Neural progenitor cell (in vitro differentiated cells): ENCODE data around the gene PRKCA. TPM values are rescaled to one million over a fixed set of nuclear protein-coding genes. Genes with fewer than 3 reads are reported as not detected.
A peak's percentile ranks its signal among the peaks of the same experiment; 100 is the strongest.

ENCODE experiments used
- DNase-seq: peaks from one replicate; pipeline ENCODE4 v3.0.0-alpha.2; 2016; ENCODE audit warnings: low spot score
- H2AFZ ChIP-seq: fragments of 200-600 bp; sonication (generic); replicated peaks from 2 replicates; pipeline ENCODE4 v1.6.1; 2016; ENCODE audit warnings: antibody characterized with exemption
- H3F3A ChIP-seq: fragments of 200-600 bp; sonication (generic); 2 replicates; pipeline ENCODE4 v1.6.1; 2016; ENCODE audit warnings: antibody characterized with exemption, low read depth
- H3K27ac ChIP-seq: fragments of 200-600 bp; sonication (generic); 2 replicates; pipeline ENCODE4 v1.5.1; 2016; ENCODE audit warnings: mild to moderate bottlenecking
- H3K27me3 ChIP-seq: fragments of 200-600 bp; sonication (generic); 2 replicates; pipeline ENCODE4 v1.6.1; 2016; ENCODE audit warnings: mild to moderate bottlenecking, moderate library complexity
- H3K36me3 ChIP-seq: fragments of 200-600 bp; sonication (generic); 2 replicates; pipeline ENCODE4 v1.5.1; 2016
- H3K4me1 ChIP-seq: fragments of 200-600 bp; sonication (generic); 2 replicates; pipeline ENCODE4 v1.6.1; 2016; ENCODE audit warnings: mixed run types
- H3K4me2 ChIP-seq: fragments of 200-600 bp; sonication (generic); 2 replicates; pipeline ENCODE4 v1.6.1; 2016
- H3K4me3 ChIP-seq: fragments of 200-600 bp; sonication (generic); 2 replicates; pipeline ENCODE4 v1.5.1; 2016
- H3K79me2 ChIP-seq: fragments of 200-600 bp; sonication (generic); 2 replicates; pipeline ENCODE4 v1.6.1; 2016; ENCODE audit warnings: low read depth
- H3K9ac ChIP-seq: fragments of 200-600 bp; sonication (generic); 2 replicates; pipeline ENCODE4 v1.6.1; 2016
- H3K9me3 ChIP-seq: fragments of 200-600 bp; sonication (generic); 2 replicates; pipeline ENCODE4 v1.5.1; 2016; ENCODE audit warnings: low read depth
- H4K20me1 ChIP-seq: fragments of 200-600 bp; sonication (generic); 2 replicates; pipeline ENCODE4 v1.6.1; 2016; ENCODE audit warnings: low read depth
- H3K27ac Mint-ChIP-seq: 3 replicates; pipeline ENCODE4 v1.8.0; 2021; ENCODE audit warnings: mixed read lengths
- H3K27me3 Mint-ChIP-seq: 2 replicates; pipeline ENCODE4 v1.8.0; 2022; ENCODE audit warnings: low read depth, mild to moderate bottlenecking, inconsistent platforms, moderate library complexity, mixed read lengths; ENCODE audit not compliant: insufficient read depth
- H3K36me3 Mint-ChIP-seq: 3 replicates; pipeline ENCODE4 v1.8.0; 2021; ENCODE audit warnings: mixed read lengths
- H3K4me1 Mint-ChIP-seq: 3 replicates; pipeline ENCODE4 v1.8.0; 2021; ENCODE audit warnings: mixed read lengths
- H3K4me3 Mint-ChIP-seq: 3 replicates; pipeline ENCODE4 v1.8.0; 2021; ENCODE audit warnings: mild to moderate bottlenecking, moderate library complexity, mixed read lengths
- H3K9me3 Mint-ChIP-seq: 3 replicates; pipeline ENCODE4 v1.8.0; 2020; ENCODE audit warnings: mixed read lengths
- EZH2 ChIP-seq: fragments of 200-600 bp; sonication (generic); IDR thresholded peaks from 2 replicates; pipeline ENCODE4 v1.6.1; 2017; ENCODE audit warnings: antibody characterized with exemption, mild to moderate bottlenecking, moderate library complexity
- EZH2phosphoT487 ChIP-seq: fragments of 200-600 bp; sonication (generic); IDR thresholded peaks from 2 replicates; pipeline ENCODE4 v1.6.1; 2017; ENCODE audit warnings: antibody characterized with exemption
- total RNA-seq: library from RNA; depleted of rRNA; stranded (reverse); fragments of >200 nt; gene quantifications from 2 replicates; pipeline ENCODE4 v1.2.3, GENCODE V29; 2015; ENCODE audit warnings: low replicate concordance
- TF ChIP-seq, protein P1 (sequence below): fragments of 200-600 bp; sonication (generic); IDR thresholded peaks from 2 replicates; pipeline ENCODE4 v1.5.1; 2017; ENCODE audit warnings: antibody characterized with exemption, mild to moderate bottlenecking

The PRKCA gene
- total RNA-seq, 1 donor from 2014 or later = 2.1 TPM

DNA sequence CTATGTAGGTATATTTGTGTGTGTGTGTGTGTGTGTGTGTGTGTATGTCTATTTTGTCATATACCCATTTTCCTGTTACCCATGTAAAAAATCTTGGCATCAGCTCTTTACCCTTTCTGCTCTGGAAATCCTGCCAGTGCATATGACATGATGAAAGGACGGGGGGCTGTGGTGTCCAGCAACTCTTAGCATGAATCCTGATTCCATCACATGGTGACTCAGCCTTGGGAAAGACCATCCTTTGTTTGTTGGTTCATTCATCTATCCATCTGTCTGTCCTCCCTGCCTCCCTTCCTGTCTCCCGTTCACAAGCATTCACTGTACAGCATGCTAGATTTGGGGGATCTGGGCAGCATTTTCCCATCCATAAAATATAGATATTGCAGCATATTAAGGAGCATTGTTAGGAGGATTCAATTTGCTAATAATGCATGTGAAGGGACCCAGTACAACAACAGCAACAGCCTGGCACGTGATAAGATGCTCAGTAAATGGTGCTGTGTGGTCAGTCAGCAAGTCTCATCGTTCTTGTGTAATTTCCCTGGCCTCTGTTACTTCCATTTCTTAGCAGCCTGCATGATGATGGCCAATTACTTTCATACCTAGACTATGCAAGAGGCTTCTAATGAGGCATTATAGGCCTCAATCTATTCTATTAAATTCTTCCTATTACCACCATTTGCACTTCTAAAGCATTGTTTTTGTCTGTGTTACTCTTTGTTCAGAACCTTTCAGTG lies 191.0 kb downstream of the PRKCA start:
- H3F3A ChIP-seq = no peaks in the 10 kb centered on the region
- H2AFZ ChIP-seq = no peak overlapping the region
- no peaks in the 10 kb centered on the region for H4K20me1 ChIP-seq
- H3K27ac ChIP-seq = no peak overlapping the region
- no peak overlapping the region for H3K4me3 ChIP-seq
- H3K36me3 Mint-ChIP-seq = no peaks in the 10 kb centered on the region
- no peaks in the 10 kb centered on the region for H3K79me2 ChIP-seq
- H3K9me3 Mint-ChIP-seq = no peaks in the 10 kb centered on the region
- no peaks in the 10 kb centered on the region for H3K9me3 ChIP-seq
- H3K27me3 Mint-ChIP-seq = no peaks in the 10 kb centered on the region
- TF ChIP-seq EZH2phosphoT487 (no peak), EZH2 (no peak)
- TF ChIP-seq, protein P1, sequence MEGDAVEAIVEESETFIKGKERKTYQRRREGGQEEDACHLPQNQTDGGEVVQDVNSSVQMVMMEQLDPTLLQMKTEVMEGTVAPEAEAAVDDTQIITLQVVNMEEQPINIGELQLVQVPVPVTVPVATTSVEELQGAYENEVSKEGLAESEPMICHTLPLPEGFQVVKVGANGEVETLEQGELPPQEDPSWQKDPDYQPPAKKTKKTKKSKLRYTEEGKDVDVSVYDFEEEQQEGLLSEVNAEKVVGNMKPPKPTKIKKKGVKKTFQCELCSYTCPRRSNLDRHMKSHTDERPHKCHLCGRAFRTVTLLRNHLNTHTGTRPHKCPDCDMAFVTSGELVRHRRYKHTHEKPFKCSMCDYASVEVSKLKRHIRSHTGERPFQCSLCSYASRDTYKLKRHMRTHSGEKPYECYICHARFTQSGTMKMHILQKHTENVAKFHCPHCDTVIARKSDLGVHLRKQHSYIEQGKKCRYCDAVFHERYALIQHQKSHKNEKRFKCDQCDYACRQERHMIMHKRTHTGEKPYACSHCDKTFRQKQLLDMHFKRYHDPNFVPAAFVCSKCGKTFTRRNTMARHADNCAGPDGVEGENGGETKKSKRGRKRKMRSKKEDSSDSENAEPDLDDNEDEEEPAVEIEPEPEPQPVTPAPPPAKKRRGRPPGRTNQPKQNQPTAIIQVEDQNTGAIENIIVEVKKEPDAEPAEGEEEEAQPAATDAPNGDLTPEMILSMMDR = no peak
- no peaks in the 10 kb centered on the region for H3K36me3 ChIP-seq
- H3K4me1 Mint-ChIP-seq = peaks cover 32% of the 10 kb centered on the region
- no peak for DNase-seq
- H3K27me3 ChIP-seq = no peaks in the 10 kb centered on the region
- H3K9ac ChIP-seq = no peak overlapping the region
- H3K4me3 Mint-ChIP-seq = no peak overlapping the region
- no peak overlapping the region for H3K4me2 ChIP-seq
- H3K4me1 ChIP-seq = peaks cover 6% of the 10 kb centered on the region
- H3K27ac Mint-ChIP-seq = peak overlapping the region; percentile 48

DNA sequence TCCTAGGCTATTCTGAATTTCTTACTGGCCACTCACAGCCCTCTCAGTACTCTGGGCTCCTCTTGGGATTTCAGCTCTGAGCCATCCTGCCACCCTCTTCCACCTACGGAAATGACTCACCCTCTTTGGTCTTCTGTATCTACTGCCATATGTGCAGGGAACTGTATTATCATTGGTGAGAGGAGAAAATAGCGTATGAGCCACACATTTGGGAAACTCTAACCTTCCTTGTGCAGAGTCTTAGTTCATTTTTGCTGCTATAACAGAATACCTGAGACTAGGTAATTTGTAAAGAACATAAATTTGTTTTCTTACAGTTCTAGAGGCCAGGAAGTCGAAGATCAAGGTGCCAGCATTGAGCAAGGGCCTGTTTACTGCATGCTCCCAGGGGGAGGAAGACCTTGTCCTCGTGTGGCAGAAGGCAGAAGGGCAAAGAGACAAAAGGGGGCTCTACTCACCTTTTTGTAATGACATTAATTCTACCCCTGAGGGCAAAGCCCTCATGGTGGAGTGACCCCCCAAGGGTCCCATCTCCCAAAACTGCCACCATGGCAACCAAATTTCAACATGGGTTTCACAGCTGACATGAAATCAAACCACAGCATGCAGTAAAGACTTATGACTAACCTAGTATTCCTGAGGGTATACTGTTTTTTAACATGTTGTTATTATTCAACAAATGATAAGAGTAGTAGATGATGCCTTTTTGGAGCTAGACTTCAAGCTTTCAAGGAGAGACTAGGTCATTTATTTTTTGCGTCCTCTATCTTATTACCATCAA lies 191.8 kb downstream of the PRKCA start:
- Mint-ChIP-seq H3K4me3 (no peak overlapping the region), H3K36me3 (no peaks in the 10 kb centered on the region), H3K27ac (peak overlapping the region; percentile 8), H3K9me3 (no peaks in the 10 kb centered on the region), H3K27me3 (no peaks in the 10 kb centered on the region), H3K4me1 (peaks cover 34% of the 10 kb centered on the region)
- no peak overlapping the region for H2AFZ ChIP-seq
- DNase-seq = no peak
- no peak overlapping the region for H3K27ac ChIP-seq
- no peak overlapping the region for H3K4me3 ChIP-seq
- no peaks in the 10 kb centered on the region for H4K20me1 ChIP-seq
- TF ChIP-seq, protein P1 = no peak
- no peak for TF ChIP-seq EZH2
- no peaks in the 10 kb centered on the region for H3K9me3 ChIP-seq
- peaks cover 6% of the 10 kb centered on the region for H3K4me1 ChIP-seq
- H3K36me3 ChIP-seq = no peaks in the 10 kb centered on the region
- no peak overlapping the region for H3K4me2 ChIP-seq
- no peaks in the 10 kb centered on the region for H3K27me3 ChIP-seq
- no peaks in the 10 kb centered on the region for H3K79me2 ChIP-seq
- H3K9ac ChIP-seq = no peak overlapping the region
- no peaks in the 10 kb centered on the region for H3F3A ChIP-seq

DNA sequence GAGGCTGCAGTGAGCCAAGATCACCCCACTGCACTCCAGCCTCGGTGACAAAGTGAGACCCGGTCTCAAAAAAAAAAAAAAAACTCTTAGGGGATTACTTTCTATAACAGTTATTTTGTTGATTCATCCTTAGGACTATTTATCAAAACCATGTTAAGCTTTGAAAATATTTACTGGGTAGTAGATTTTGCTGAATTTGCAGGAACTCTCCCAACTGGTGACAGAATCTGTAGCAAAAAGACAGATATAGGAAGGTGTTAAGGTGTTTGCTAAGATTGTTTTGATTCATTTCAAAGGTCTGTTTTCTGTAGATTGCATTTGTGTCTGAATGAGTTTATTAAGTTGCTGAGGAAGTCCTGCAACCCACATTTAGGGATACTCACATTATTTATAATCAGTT lies 192.6 kb downstream of the PRKCA start:
- H3K27ac ChIP-seq = no peak overlapping the region
- no peak overlapping the region for H3K9ac ChIP-seq
- H3K36me3 ChIP-seq = no peaks in the 10 kb centered on the region
- TF ChIP-seq, protein P1 = no peak
- no peak for TF ChIP-seq EZH2phosphoT487
- TF ChIP-seq EZH2 = no peak
- H3K4me3 Mint-ChIP-seq = no peak overlapping the region
- peaks cover 34% of the 10 kb centered on the region for H3K4me1 Mint-ChIP-seq
- H3K27me3 Mint-ChIP-seq = no peaks in the 10 kb centered on the region
- H3F3A ChIP-seq = no peaks in the 10 kb centered on the region
- no peak overlapping the region for H2AFZ ChIP-seq
- H3K9me3 ChIP-seq = no peaks in the 10 kb centered on the region
- no peak overlapping the region for H3K4me2 ChIP-seq
- no peak overlapping the region for H3K27ac Mint-ChIP-seq
- H3K79me2 ChIP-seq = no peaks in the 10 kb centered on the region
- H3K4me3 ChIP-seq = no peak overlapping the region
- no peaks in the 10 kb centered on the region for H3K27me3 ChIP-seq
- no peaks in the 10 kb centered on the region for H3K36me3 Mint-ChIP-seq
- peaks cover 6% of the 10 kb centered on the region for H3K4me1 ChIP-seq
- no peaks in the 10 kb centered on the region for H4K20me1 ChIP-seq
- no peaks in the 10 kb centered on the region for H3K9me3 Mint-ChIP-seq
- no peak for DNase-seq
